Esophagus muscularis mucosa (tissue), 4 donors: ENCODE data around the gene GALNTL6.

Experiments used
- EP300 ChIP-seq: sonication (generic); formaldehyde crosslinking; IDR thresholded peaks from one replicate; pipeline ENCODE4 v1.6.1; 2017; ENCODE audit warnings: antibody characterized with exemption
- POLR2A ChIP-seq: fragments of 450-650 bp; IDR thresholded peaks from one replicate; pipeline ENCODE4 v1.6.1; 2017; ENCODE audit warnings: antibody characterized with exemption, moderate library complexity, mild to moderate bottlenecking, low read depth
- POLR2AphosphoS5 ChIP-seq, 2 donors: sonication (generic); formaldehyde crosslinking; IDR thresholded peaks; one replicate each; pipeline ENCODE4 v1.6.1; 2017; ENCODE audit warnings: antibody characterized with exemption in 2 of 2
- TF ChIP-seq, protein P1 (sequence below), 3 experiments: fragments of 200-600 bp in 2 of 3; fragments of 450-650 bp in 1 of 3; sonication (generic) in 2 of 3; IDR thresholded peaks; one replicate each; pipeline ENCODE4 v1.5.1; 2017 to 2019; ENCODE audit warnings: antibody characterized with exemption in 3 of 3, mild to moderate bottlenecking in 2 of 3, moderate library complexity in 1 of 3

DNA sequence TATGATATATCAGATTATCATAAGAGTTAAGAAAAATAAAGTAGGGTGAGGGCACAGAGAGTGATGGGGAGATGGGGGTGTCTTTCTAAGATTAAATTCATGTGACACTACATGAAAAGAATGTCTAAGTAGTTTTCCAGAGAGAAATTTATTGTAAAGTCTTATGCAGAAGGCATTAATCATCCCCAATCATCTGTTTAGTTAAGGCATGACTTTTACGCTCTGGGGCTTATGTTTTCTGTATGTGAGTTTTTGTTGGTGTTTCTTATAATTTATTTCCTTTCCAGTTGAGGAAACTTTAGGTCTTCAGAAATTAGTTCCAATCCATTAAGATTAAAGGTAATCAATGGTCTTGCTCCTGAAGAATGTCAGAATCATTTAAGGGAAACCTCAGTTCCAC lies 972.4 kb downstream of the GALNTL6 start:
- TF ChIP-seq POLR2A (no peak), POLR2AphosphoS5 (IDR thresholded peaks at IDR 0.05) (no peak), EP300 (no peak)
- TF ChIP-seq, protein P1, sequence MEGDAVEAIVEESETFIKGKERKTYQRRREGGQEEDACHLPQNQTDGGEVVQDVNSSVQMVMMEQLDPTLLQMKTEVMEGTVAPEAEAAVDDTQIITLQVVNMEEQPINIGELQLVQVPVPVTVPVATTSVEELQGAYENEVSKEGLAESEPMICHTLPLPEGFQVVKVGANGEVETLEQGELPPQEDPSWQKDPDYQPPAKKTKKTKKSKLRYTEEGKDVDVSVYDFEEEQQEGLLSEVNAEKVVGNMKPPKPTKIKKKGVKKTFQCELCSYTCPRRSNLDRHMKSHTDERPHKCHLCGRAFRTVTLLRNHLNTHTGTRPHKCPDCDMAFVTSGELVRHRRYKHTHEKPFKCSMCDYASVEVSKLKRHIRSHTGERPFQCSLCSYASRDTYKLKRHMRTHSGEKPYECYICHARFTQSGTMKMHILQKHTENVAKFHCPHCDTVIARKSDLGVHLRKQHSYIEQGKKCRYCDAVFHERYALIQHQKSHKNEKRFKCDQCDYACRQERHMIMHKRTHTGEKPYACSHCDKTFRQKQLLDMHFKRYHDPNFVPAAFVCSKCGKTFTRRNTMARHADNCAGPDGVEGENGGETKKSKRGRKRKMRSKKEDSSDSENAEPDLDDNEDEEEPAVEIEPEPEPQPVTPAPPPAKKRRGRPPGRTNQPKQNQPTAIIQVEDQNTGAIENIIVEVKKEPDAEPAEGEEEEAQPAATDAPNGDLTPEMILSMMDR (IDR thresholded peaks at IDR 0.05) = no peak
